B cell (primary cell): ENCODE measurements around the gene TAC1. TPM values are rescaled to one million over a fixed set of nuclear protein-coding genes. Genes with fewer than 3 reads are reported as not detected.

Experiments
- ATAC-seq: fragments of 200-7000 bp; cut with Tn5 transposase; one replicate; pipeline ENCODE4 v1.10.0; 2021; ENCODE audit warnings: low read depth, mild to moderate bottlenecking, moderate number of reproducible peaks, moderate library complexity
- CTCF ChIA-PET: fragments of 350-600 bp; sonication (Branson Sonifier 250); formaldehyde crosslinking; loops from one replicate; lab custom pipeline; 2021; ENCODE audit warnings: antibody characterized with exemption, inconsistent platforms; lab: Charles Lee
- POLR2A ChIA-PET: fragments of 350-600 bp; sonication (Branson Sonifier 250); formaldehyde crosslinking; loops from one replicate; lab custom pipeline; 2021; ENCODE audit warnings: antibody characterized with exemption; lab: Charles Lee
- DNase-seq: peaks from one replicate; pipeline ENCODE4 v3.0.0; 2013
- H2AFZ ChIP-seq: 2 replicates; pipeline ENCODE4 v1.6.1; 2012; ENCODE audit warnings: mild to moderate bottlenecking, low read depth, low read length; ENCODE audit not compliant: insufficient read depth, poor library complexity, severe bottlenecking
- H3K27ac ChIP-seq, 2 donors: 1 replicate in 1 of 2; 2 replicates in 1 of 2; pipeline ENCODE4 v1.5.1; 2012 to 2013; ENCODE audit warnings: low read length in 2 of 2, mild to moderate bottlenecking in 2 of 2, moderate library complexity in 1 of 2
- H3K27me3 ChIP-seq, 4 experiments: fragments of 200-600 bp in 1 of 4; sonication (generic) in 1 of 4; replicated peaks in 1 of 4; 1 replicate in 2 of 4; 2 replicates in 2 of 4; pipeline versions ENCODE4 v1.6.1 to v1.7.0; 2013 to 2016; ENCODE audit warnings: low read length in 3 of 4, mild to moderate bottlenecking in 2 of 4, mixed read lengths in 1 of 4, moderate library complexity in 1 of 4; ENCODE audit not compliant: insufficient read depth in 4 of 4, control insufficient read depth in 3 of 4; ENCODE audit errors: control extremely low read depth in 1 of 4
- H3K36me3 ChIP-seq, 2 experiments: replicated peaks in 1 of 2; 1 replicate in 1 of 2; 2 replicates in 1 of 2; pipeline versions ENCODE4 v1.6.1 to v1.7.1; 2013; ENCODE audit warnings: low read length in 1 of 2; ENCODE audit not compliant: insufficient read depth in 2 of 2, control insufficient read depth in 1 of 2; ENCODE audit errors: control extremely low read depth in 1 of 2, extremely low read depth in 1 of 2
- H3K4me1 ChIP-seq, 2 donors: fragments of 200-600 bp in 1 of 2; sonication (generic) in 1 of 2; 1 replicate in 1 of 2; 2 replicates in 1 of 2; pipeline versions ENCODE4 v1.5.1 to v1.6.1; 2013 to 2017; ENCODE audit warnings: low read length in 2 of 2; ENCODE audit not compliant: control insufficient read depth in 2 of 2, insufficient read depth in 2 of 2
- H3K4me2 ChIP-seq: replicated peaks from 2 replicates; pipeline ENCODE3; 2012; ENCODE audit warnings: mild to moderate bottlenecking, low read depth, low read length; ENCODE audit not compliant: poor library complexity, severe bottlenecking
- H3K4me3 ChIP-seq, 5 experiments: fragments of 200-600 bp in 1 of 5; sonication (generic) in 1 of 5; 1 replicate in 3 of 5; 2 replicates in 2 of 5; pipeline versions ENCODE4 v1.5.1 to v1.7.0; 2011 to 2016; ENCODE audit warnings: low read length in 4 of 5, mild to moderate bottlenecking in 4 of 5, low read depth in 2 of 5, control low read depth in 1 of 5, moderate library complexity in 1 of 5; ENCODE audit not compliant: insufficient read depth in 1 of 5; ENCODE audit errors: control extremely low read depth in 1 of 5, extremely low read depth in 1 of 5
- H3K79me2 ChIP-seq: fragments of 200-600 bp; sonication (generic); one replicate; pipeline ENCODE4 v1.6.0; 2016; ENCODE audit warnings: low read length; ENCODE audit not compliant: control insufficient read depth, insufficient read depth
- H3K9ac ChIP-seq: fragments of 200-600 bp; sonication (generic); 2 replicates; pipeline ENCODE4 v1.6.1; 2017; ENCODE audit warnings: mild to moderate bottlenecking, low read length, moderate library complexity
- H3K9me3 ChIP-seq, 3 donors: one replicate each; pipeline versions ENCODE4 v1.6.1 to v1.7.1; 2013; ENCODE audit warnings: low read length in 2 of 3; ENCODE audit not compliant: control insufficient read depth in 2 of 3, insufficient read depth in 1 of 3; ENCODE audit errors: control extremely low read depth in 1 of 3
- H4K20me1 ChIP-seq: 2 replicates; pipeline ENCODE4 v1.6.0; 2012; ENCODE audit warnings: mild to moderate bottlenecking, low read length; ENCODE audit not compliant: insufficient read depth, control insufficient read depth, poor library complexity, severe bottlenecking
- H3K27ac Mint-ChIP-seq: one replicate; pipeline ENCODE4 v1.8.0; 2021; ENCODE audit warnings: mixed read lengths
- H3K27me3 Mint-ChIP-seq: one replicate; pipeline ENCODE4 v1.8.0; 2021; ENCODE audit warnings: mixed read lengths
- H3K4me1 Mint-ChIP-seq: one replicate; pipeline ENCODE4 v1.8.0; 2021; ENCODE audit warnings: mixed read lengths
- H3K4me3 Mint-ChIP-seq: one replicate; pipeline ENCODE4 v1.8.0; 2021; ENCODE audit warnings: mixed read lengths
- H3K9me3 Mint-ChIP-seq: one replicate; pipeline ENCODE4 v1.8.0; 2022; ENCODE audit warnings: mixed read lengths; ENCODE audit not compliant: insufficient read depth
- CTCF ChIP-seq: fragments of 200-600 bp; IDR thresholded peaks from one replicate; pipeline ENCODE4 v1.8.0; 2022; ENCODE audit warnings: antibody characterized with exemption, mild to moderate bottlenecking
- EZH2 ChIP-seq: IDR thresholded peaks from 2 replicates; pipeline ENCODE4 v1.6.1; 2012; ENCODE audit warnings: borderline replicate concordance, low read depth, mild to moderate bottlenecking, moderate library complexity, low read length; ENCODE audit not compliant: insufficient read depth, poor library complexity, severe bottlenecking
- WGBS: methylation state at CpG from one replicate; pipeline ENCODE4 v1.1.5; 2013; ENCODE audit warnings: missing lambda C conversion rate; ENCODE audit not compliant: insufficient coverage; 5-methylcytosine and 5-hydroxymethylcytosine counted together
- intact Hi-C: fragments of 100-400 bp; cut with micrococcal nuclease; formaldehyde crosslinking; loops from one replicate; pipeline ENCODE4 v1.10.0; 2022
- polyA plus RNA-seq: library from polyadenylated mRNA; depleted of rRNA; stranded (reverse); fragments of >200 nt; gene quantifications from 2 replicates; pipeline ENCODE4 v1.2.3, GENCODE V29; 2012
- total RNA-seq, 2 donors: library from RNA; stranded (reverse); fragments of 120-200 nt in 1 of 2; gene quantifications; 1 replicate in 1 of 2; 2 replicates in 1 of 2; pipeline versions ENCODE4 v1.2.3 to v1.2.4, GENCODE V29; 2013 to 2022

Gene TAC1
- total and polyA plus RNA-seq, 2 donors (not counting 1 experiment from before 2014, with no cell fraction given), result not detected

- TF ChIP-seq EZH2, result no peak
- no peak for TF ChIP-seq CTCF
- 100% methylated on average over 1 of the region's 2 CpGs for WGBS
Observed at GRCh38 chr7:97694355-97694754, 37.5 kb upstream of the TAC1 start.

GRCh38 chr7:97697396-97697795 lies 34.5 kb upstream of the TAC1 start:
- ChIA-PET CTCF (no interaction called here), POLR2A (no interaction called here)
- Histone ChIP-seq H3K27ac (no peak overlapping the region), H2AFZ (no peak overlapping the region), H4K20me1 (no peaks in the 10 kb centered on the region), H3K4me2 (no peak overlapping the region), H3K36me3 (no peaks in the 10 kb centered on the region), H3K9ac (no peak overlapping the region), H3K4me1 (no peaks in the 10 kb centered on the region), H3K79me2 (no peaks in the 10 kb centered on the region), H3K9me3 (peaks cover 0 to 15% (median 0%) of the 10 kb centered on the region in 3 donors), H3K27me3 (peaks cover 0 to 2% (median 0%) of the 10 kb centered on the region in 4 experiments), H3K4me3 (no peak overlapping the region)
- DNase-seq, result no peak
- Mint-ChIP-seq H3K27ac (no peak overlapping the region), H3K4me3 (no peak overlapping the region), H3K4me1 (no peaks in the 10 kb centered on the region), H3K27me3 (no peaks in the 10 kb centered on the region), H3K9me3 (no peaks in the 10 kb centered on the region)
- TF ChIP-seq EZH2 (no peak), CTCF (no peak)
- no peak for ATAC-seq
- intact Hi-C loops, result no loop called here

More at GRCh38 chr7:97694355-97694754, 37.5 kb upstream of the TAC1 start:
- no peak overlapping the region for H3K27ac ChIP-seq
- H3K4me3 Mint-ChIP-seq, result no peak overlapping the region
- ChIA-PET POLR2A (no interaction called here), CTCF (no interaction called here)
- H3K9ac ChIP-seq, result no peak overlapping the region
- H3K27me3 Mint-ChIP-seq, result no peaks in the 10 kb centered on the region
- no peak overlapping the region for H2AFZ ChIP-seq
- H3K27me3 ChIP-seq, result no peaks in the 10 kb centered on the region
- ATAC-seq (no peak), DNase-seq (no peak)
- H3K79me2 ChIP-seq, result no peaks in the 10 kb centered on the region
- H3K4me3 ChIP-seq, result no peak overlapping the region
- intact Hi-C loops, result no loop called here
- no peaks in the 10 kb centered on the region for H3K4me1 Mint-ChIP-seq
- no peak overlapping the region for H3K4me2 ChIP-seq
- H4K20me1 ChIP-seq, result no peaks in the 10 kb centered on the region
- H3K36me3 ChIP-seq, result no peaks in the 10 kb centered on the region
- no peak overlapping the region for H3K27ac Mint-ChIP-seq
- H3K4me1 ChIP-seq, result no peaks in the 10 kb centered on the region
- H3K9me3 ChIP-seq, result peaks cover 0 to 3% (median 0%) of the 10 kb centered on the region in 3 donors
- H3K9me3 Mint-ChIP-seq, result no peaks in the 10 kb centered on the region
